MG63 (cell line): Measurements from ENCODE around the gene GCN1. TPM values are rescaled to one million over a fixed set of nuclear protein-coding genes. Genes with fewer than 3 reads are reported as not detected.

Experiments used
- DNase-seq: peaks from one replicate; pipeline ENCODE4 v3.0.0-alpha.2; 2020
- H3K27me3 ChIP-seq: fragments of 250-450 bp; sonication (Bioruptor Pico); 2 replicates; pipeline ENCODE4 v1.5.1; 2020; ENCODE audit warnings: mild to moderate bottlenecking, moderate library complexity
- H3K36me3 ChIP-seq: fragments of 250-450 bp; sonication (Bioruptor Pico); 2 replicates; pipeline ENCODE4 v1.5.1; 2020; ENCODE audit warnings: mild to moderate bottlenecking, moderate library complexity
- H3K4me3 ChIP-seq: fragments of 250-450 bp; sonication (Bioruptor Pico); 2 replicates; pipeline ENCODE4 v1.5.1; 2020; ENCODE audit warnings: mild to moderate bottlenecking, moderate library complexity
- H3K9me3 ChIP-seq: fragments of 250-450 bp; sonication (Bioruptor Pico); 2 replicates; pipeline ENCODE4 v1.5.1; 2020; ENCODE audit warnings: mild to moderate bottlenecking, moderate library complexity
- total RNA-seq: library from RNA; depleted of rRNA; stranded (reverse); fragments of >200 nt; shearing (Covaris generic); gene quantifications from 2 replicates; pipeline ENCODE4 v1.2.3, GENCODE V29; 2014; ENCODE audit warnings: low replicate concordance

Gene GCN1
- total RNA-seq, 1 experiment from 2014 or later, result 76.8 TPM

GRCh38 chr12:120101617-120102016, 92.9 kb downstream of the GCN1 start:
- no peak for DNase-seq
- Histone ChIP-seq H3K36me3 (peaks cover 40% of the 10 kb centered on the region), H3K4me3 (no peak overlapping the region)

GRCh38 chr12:120101182-120101581, 93.3 kb downstream of the GCN1 start:
- Histone ChIP-seq H3K9me3 (no peaks in the 10 kb centered on the region), H3K36me3 (peaks cover 44% of the 10 kb centered on the region), H3K27me3 (no peaks in the 10 kb centered on the region), H3K4me3 (no peak overlapping the region)
- no peak for DNase-seq

More at GRCh38 chr12:120101617-120102016, 92.9 kb downstream of the GCN1 start:
- Histone ChIP-seq H3K27me3 (no peaks in the 10 kb centered on the region), H3K9me3 (no peaks in the 10 kb centered on the region)

- Histone ChIP-seq H3K9me3 (no peaks in the 10 kb centered on the region), H3K36me3 (peaks cover 47% of the 10 kb centered on the region), H3K4me3 (no peak overlapping the region), H3K27me3 (no peaks in the 10 kb centered on the region)
- no peak for DNase-seq
Observed at GRCh38 chr12:120100630-120101029, 93.9 kb downstream of the GCN1 start.

GRCh38 chr12:120099738-120100137, 94.8 kb downstream of the GCN1 start:
- Histone ChIP-seq H3K4me3 (no peak overlapping the region), H3K27me3 (no peaks in the 10 kb centered on the region), H3K36me3 (peaks cover 47% of the 10 kb centered on the region), H3K9me3 (no peaks in the 10 kb centered on the region)
- no peak for DNase-seq

- Histone ChIP-seq H3K9me3 (no peaks in the 10 kb centered on the region), H3K27me3 (no peaks in the 10 kb centered on the region), H3K4me3 (no peak overlapping the region), H3K36me3 (peaks cover 51% of the 10 kb centered on the region)
- no peak for DNase-seq
Observed at GRCh38 chr12:120098756-120099470, 95.6 kb downstream of the GCN1 start.

GRCh38 chr12:120096671-120097202, 97.8 kb downstream of the GCN1 start:
- no peak overlapping the region for H3K4me3 ChIP-seq
- no peaks in the 10 kb centered on the region for H3K9me3 ChIP-seq
- peaks cover 49% of the 10 kb centered on the region for H3K36me3 ChIP-seq
- H3K27me3 ChIP-seq, result no peaks in the 10 kb centered on the region
- no peak for DNase-seq

GRCh38 chr12:120095736-120096135, 98.8 kb downstream of the GCN1 start:
- Histone ChIP-seq H3K9me3 (no peaks in the 10 kb centered on the region), H3K27me3 (no peaks in the 10 kb centered on the region), H3K4me3 (no peak overlapping the region), H3K36me3 (peaks cover 49% of the 10 kb centered on the region)
- no peak for DNase-seq

- no peak for DNase-seq
Observed at GRCh38 chr12:120095331-120095730, 99.2 kb downstream of the GCN1 start.

GRCh38 chr12:120094485-120094884, 100.0 kb downstream of the GCN1 start:
- Histone ChIP-seq H3K36me3 (peaks cover 46% of the 10 kb centered on the region), H3K27me3 (no peaks in the 10 kb centered on the region), H3K4me3 (no peak overlapping the region), H3K9me3 (no peaks in the 10 kb centered on the region)
- peak; percentile 72 for DNase-seq

More at GRCh38 chr12:120095331-120095730, 99.2 kb downstream of the GCN1 start:
- Histone ChIP-seq H3K36me3 (peaks cover 49% of the 10 kb centered on the region), H3K4me3 (no peak overlapping the region), H3K27me3 (no peaks in the 10 kb centered on the region), H3K9me3 (no peaks in the 10 kb centered on the region)

GRCh38 chr12:120093592-120094355, 100.7 kb downstream of the GCN1 start:
- Histone ChIP-seq H3K27me3 (no peaks in the 10 kb centered on the region), H3K36me3 (peaks cover 41% of the 10 kb centered on the region), H3K9me3 (no peaks in the 10 kb centered on the region), H3K4me3 (no peak overlapping the region)
- no peak for DNase-seq

- Histone ChIP-seq H3K9me3 (no peaks in the 10 kb centered on the region), H3K27me3 (no peaks in the 10 kb centered on the region), H3K36me3 (peaks cover 36% of the 10 kb centered on the region), H3K4me3 (no peak overlapping the region)
- no peak for DNase-seq
Observed at GRCh38 chr12:120093336-120093591, 101.3 kb downstream of the GCN1 start.

- Histone ChIP-seq H3K9me3 (no peaks in the 10 kb centered on the region), H3K4me3 (no peak overlapping the region), H3K36me3 (peaks cover 33% of the 10 kb centered on the region), H3K27me3 (no peaks in the 10 kb centered on the region)
- no peak for DNase-seq
Observed at GRCh38 chr12:120092551-120093335, 101.8 kb downstream of the GCN1 start.

- Histone ChIP-seq H3K27me3 (no peaks in the 10 kb centered on the region), H3K9me3 (no peaks in the 10 kb centered on the region), H3K36me3 (peaks cover 24% of the 10 kb centered on the region), H3K4me3 (no peak overlapping the region)
- DNase-seq, result no peak
Observed at GRCh38 chr12:120091371-120092090, 103.0 kb downstream of the GCN1 start.

GRCh38 chr12:120090626-120091295, 103.8 kb downstream of the GCN1 start:
- no peaks in the 10 kb centered on the region for H3K27me3 ChIP-seq
- no peak overlapping the region for H3K4me3 ChIP-seq
- H3K36me3 ChIP-seq, result peaks cover 17% of the 10 kb centered on the region
- H3K9me3 ChIP-seq, result no peaks in the 10 kb centered on the region
- no peak for DNase-seq

- no peak for DNase-seq
- Histone ChIP-seq H3K27me3 (no peaks in the 10 kb centered on the region), H3K9me3 (no peaks in the 10 kb centered on the region), H3K4me3 (no peak overlapping the region), H3K36me3 (peaks cover 17% of the 10 kb centered on the region)
Observed at GRCh38 chr12:120090206-120090605, 104.3 kb downstream of the GCN1 start.

- Histone ChIP-seq H3K27me3 (no peaks in the 10 kb centered on the region), H3K4me3 (no peak overlapping the region), H3K9me3 (no peaks in the 10 kb centered on the region), H3K36me3 (peaks cover 16% of the 10 kb centered on the region)
- no peak for DNase-seq
Observed at GRCh38 chr12:120089796-120090195, 104.7 kb downstream of the GCN1 start.
